NCI-H2171 treated with DMSO at 0.1 percent for 48 hours (cell line): ENCODE results near the gene PPP1R7.

Experiments used
- DNase-seq: peaks from one replicate; lab custom pipeline; 2025; lab: John Stamatoyannopoulos, UW

Gene PPP1R7

GRCh38 chr2:241228860-241229516, 78.7 kb downstream of the PPP1R7 start:
- no peak for DNase-seq

- DNase-seq = no peak
Observed at GRCh38 chr2:241229563-241230401, 79.5 kb downstream of the PPP1R7 start.

- DNase-seq = no peak
Observed at GRCh38 chr2:241230435-241230834, 80.2 kb downstream of the PPP1R7 start.

- no peak for DNase-seq
Observed at GRCh38 chr2:241232736-241233575, 82.7 kb downstream of the PPP1R7 start.
